Activated T-cell treated with anti-CD3 and anti-CD28 coated beads, Interleukin-2, amount 50 U/mL, for 1 hour (primary cell): ENCODE results near the gene SH3RF3.

Experiments used
- DNase-seq: peaks from one replicate; pipeline ENCODE4 v3.0.0-alpha.2; 2020

The SH3RF3 gene

DNA sequence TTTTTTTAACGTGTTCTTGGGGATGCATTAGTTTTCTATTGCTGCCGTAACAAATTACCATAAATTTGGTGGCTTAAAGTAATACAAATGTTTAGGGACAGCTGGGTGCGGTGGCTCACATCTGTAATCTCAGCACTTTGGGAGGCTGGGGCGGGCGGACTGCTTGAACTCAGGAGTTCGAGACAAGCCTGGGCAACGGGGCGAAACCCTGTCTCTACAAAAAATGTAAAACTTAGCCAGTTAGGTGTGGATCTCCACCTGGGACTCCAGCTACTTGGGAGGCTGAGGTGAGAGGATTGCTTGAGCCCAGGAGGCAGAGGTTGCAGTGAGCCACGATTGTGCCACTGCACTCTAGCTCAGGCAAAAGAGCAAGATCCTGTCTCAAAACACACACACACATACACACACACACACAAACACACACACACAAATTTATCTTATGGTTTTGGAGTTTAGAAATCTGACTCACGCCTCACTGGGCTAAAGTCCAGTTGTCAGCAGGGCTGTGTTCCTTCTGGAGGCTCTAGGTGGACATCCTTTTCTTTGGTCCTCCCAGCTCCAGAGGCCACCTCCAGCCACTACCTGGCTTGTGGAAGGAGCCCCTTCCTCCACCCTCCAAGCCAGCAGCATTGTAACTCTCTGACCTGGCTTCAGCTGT lies 408.7 kb downstream of the SH3RF3 start:
- DNase-seq = no peak

DNA sequence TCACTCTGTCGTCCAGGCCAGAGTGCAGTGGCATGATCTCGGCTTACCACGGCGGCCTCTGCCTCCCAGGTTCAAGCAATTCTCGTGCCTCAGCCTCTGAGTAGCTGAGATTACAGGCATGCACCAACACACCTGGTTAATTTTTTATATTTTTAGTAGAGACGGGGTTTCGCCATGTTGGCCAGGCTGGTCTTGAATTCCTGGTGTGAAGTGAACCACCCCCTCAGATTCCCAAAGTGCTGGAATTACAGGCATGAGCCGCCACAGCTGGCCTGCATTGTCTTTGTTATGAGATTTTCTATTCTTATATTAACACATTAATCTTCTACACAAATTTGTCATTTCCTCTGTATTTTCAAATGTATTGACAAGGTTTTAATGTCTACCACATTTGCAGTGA lies 409.5 kb downstream of the SH3RF3 start:
- DNase-seq = no peak

DNA sequence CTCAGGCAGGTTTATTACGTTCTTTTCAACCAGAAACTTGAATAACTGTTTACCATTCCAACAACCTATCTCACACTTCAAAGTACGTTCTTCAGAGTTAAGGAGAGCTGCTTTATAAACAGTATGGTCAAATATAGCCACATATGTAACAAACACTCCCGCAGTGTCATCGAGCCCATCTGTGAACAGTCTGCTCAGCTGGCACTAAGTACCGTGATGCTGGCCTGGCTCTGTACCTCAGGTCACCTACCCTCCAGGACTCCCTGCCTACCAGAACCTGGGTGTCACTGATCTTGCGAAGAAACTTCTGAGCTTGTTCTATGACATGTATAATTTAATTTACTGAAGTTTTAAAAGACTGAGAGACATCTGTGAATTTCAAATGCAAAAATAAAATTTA lies 413.4 kb downstream of the SH3RF3 start:
- DNase-seq = no peak

DNA sequence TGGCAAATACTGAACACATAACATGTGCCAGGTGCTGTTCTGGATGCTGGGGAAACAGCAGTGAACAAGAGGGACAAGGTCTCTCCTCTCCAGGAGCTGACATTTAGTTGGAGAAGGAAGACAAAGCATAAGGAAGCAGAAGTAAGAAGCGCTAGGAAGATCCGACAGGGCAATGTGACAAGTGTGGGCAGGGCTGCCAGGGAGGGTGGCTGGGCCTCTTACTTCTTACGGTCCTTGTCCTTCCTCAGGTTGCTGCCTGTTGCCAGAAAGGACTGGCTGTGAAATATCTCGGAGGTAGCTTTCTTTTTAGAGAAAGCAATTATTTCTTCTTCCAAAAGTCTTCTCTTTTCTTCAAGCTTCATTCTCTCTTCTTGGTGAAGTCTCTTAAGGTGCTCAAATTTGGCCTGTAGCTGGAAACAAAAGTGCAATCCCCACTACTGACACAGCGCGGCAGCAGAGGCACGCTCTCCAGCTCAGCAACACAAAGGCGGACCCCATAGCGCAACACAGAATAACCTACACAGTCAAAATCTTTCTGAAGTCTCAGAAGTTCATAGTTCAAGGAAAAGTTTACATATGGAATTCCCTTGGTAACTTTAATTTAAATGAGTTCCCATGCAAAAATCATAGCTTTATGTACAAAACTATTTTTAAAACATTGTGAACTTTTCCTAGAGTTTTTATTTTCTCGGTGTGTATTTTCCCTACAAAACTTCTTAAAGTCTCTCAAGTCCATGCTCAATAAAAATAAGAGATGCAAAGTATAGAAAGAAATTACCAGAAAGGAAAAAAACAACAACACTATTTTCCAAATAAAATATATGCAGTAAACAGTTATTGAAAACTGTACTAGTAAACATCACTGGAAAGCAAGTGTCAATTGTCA lies 417.1 kb downstream of the SH3RF3 start:
- peak; percentile 64 for DNase-seq

DNA sequence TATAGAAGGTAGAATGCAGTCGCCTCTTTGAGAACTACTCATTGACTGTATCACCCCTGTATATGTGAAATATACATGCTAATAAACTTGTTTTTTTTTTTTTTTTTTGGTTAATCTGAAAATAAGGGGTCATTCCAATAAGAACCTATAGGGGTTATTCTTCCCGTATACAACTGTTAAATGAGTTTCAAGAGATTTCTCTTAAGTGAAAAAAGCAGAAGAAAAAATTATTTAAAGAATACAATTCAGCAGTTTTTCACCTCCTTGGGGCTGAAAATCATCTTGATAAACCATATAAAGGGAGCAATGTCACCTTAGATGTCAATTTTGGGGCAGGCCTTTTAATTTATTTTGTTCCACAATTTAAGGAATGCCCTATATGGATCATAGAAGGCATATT lies 418.3 kb downstream of the SH3RF3 start:
- no peak for DNase-seq

DNA sequence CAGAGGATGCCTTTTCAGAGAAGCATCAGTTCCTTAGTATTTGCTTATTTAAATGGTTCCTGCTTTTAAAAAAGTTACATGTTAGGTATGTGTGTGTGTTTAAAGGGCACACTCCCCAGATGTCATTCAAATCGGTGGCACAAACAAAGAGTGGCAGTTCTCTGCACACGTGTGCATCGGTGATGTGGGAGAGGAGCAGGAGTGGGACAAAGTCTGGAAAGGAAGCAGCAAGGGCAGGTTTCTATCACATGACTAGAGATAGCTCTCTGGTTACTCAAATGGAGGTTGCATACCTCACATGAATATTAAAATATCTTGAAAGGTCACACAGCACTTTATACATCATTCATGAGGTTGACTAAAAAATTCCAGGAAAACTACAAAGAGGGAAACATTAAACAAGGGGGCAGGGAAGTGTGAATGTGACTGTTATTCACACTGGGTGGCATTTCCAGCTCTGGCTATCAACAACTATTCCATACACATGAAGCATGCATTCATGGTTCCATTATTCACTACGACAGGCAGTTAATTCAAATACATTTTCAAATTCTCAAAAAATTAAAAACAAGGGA lies 420.1 kb downstream of the SH3RF3 start:
- no peak for DNase-seq
